ENCODE results near the gene TOMM20.

- no peak for TF ChIP-seq POLR2A (IDR thresholded peaks at IDR 0.05; ENCODE audit: low read length)
- no peak for TF ChIP-seq GATA1 (IDR thresholded peaks at IDR 0.05; ENCODE audit: low read depth, low read length)
Measured at GRCh38 chr1:235133086-235133485, 4.4 kb upstream of the TOMM20 start.
